GM15510 (cell line): ENCODE measurements around the gene CNTNAP2.

Experiments
- POLR2A ChIP-seq: IDR thresholded peaks from 3 replicates; pipeline ENCODE4 v1.6.1; 2011; ENCODE audit warnings: borderline replicate concordance; ENCODE audit not compliant: insufficient read length; ENCODE audit errors: extremely low read depth

The CNTNAP2 gene

GRCh38 chr7:146423446-146423845, 306.8 kb downstream of the CNTNAP2 start:
- no peak for TF ChIP-seq POLR2A

GRCh38 chr7:146424084-146424483, 307.5 kb downstream of the CNTNAP2 start:
- TF ChIP-seq POLR2A, result no peak

GRCh38 chr7:146433501-146433900, 316.9 kb downstream of the CNTNAP2 start:
- no peak for TF ChIP-seq POLR2A

DNA sequence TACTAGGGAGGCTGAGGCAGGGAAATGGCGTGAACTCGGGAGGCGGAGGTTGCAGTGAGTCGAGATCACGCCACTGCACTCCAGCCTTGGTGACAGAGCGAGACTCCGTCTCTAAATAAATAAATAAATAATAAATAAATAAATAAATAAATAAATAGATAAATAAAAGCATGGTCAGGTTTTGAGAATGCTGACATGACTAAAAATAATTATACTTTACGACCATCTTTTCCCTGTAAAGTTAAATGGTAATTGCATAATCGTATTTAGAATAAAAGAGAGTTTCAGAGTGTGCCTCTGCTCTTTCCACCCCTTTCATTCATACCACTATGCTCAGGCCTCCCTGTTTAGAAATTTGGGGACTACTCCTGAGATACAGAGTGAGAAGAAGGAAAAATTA, 326.5 kb downstream of the CNTNAP2 start:
- no peak for TF ChIP-seq POLR2A

GRCh38 chr7:146449625-146450024, 333.0 kb downstream of the CNTNAP2 start:
- no peak for TF ChIP-seq POLR2A

- no peak for TF ChIP-seq POLR2A
Measured at GRCh38 chr7:146455091-146455655, 338.6 kb downstream of the CNTNAP2 start.

GRCh38 chr7:146479040-146479439, 362.4 kb downstream of the CNTNAP2 start:
- no peak for TF ChIP-seq POLR2A

DNA sequence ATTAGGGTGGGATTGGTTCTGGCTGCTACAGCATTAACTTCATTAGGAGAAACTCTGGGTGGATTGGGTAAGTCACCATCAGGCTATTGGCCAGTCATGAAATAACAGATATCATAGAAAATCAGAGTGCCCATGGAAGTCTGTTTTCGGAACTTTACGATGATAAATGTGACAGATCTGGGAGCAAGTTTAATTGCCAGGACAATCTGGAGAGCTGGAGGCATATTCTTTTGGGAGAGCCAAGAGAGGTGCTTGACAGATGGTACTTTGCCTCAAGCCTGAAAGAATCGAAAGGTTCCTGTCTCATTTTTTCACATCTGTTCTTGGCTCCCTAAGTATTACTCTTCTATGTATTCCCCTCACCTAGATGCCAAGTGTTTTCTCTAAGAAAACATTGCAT, 369.9 kb downstream of the CNTNAP2 start:
- TF ChIP-seq POLR2A, result no peak

- TF ChIP-seq POLR2A, result no peak
Measured at GRCh38 chr7:146492017-146492416, 375.4 kb downstream of the CNTNAP2 start.

- no peak for TF ChIP-seq POLR2A
Measured at GRCh38 chr7:146494952-146495596, 378.5 kb downstream of the CNTNAP2 start.

GRCh38 chr7:146496657-146497056, 380.1 kb downstream of the CNTNAP2 start:
- TF ChIP-seq POLR2A, result no peak

- TF ChIP-seq POLR2A, result no peak
Measured at GRCh38 chr7:146499970-146500369, 383.4 kb downstream of the CNTNAP2 start.

- no peak for TF ChIP-seq POLR2A
Measured at GRCh38 chr7:146503844-146504243, 387.2 kb downstream of the CNTNAP2 start.

- no peak for TF ChIP-seq POLR2A
Measured at GRCh38 chr7:146510088-146510680, 393.6 kb downstream of the CNTNAP2 start.

DNA sequence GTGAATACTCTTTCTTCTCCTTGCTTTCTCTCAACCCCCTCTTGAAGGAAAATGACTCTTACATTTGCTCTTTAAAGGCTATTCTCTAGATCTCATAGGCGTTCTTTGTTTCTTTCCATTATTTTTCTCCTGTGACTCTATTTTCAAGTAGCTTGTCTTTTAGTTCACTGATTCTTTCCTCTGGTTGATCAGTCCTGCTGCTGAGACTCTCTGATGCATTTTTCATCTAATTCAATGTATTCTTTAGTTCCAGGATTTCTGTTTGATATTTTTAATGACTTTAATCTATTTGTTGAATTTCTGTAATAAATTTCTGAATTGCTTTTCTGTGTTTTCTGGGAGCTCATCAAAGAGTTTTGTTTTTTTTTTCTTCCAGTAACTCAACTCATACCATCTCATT, 397.7 kb downstream of the CNTNAP2 start:
- no peak for TF ChIP-seq POLR2A

DNA sequence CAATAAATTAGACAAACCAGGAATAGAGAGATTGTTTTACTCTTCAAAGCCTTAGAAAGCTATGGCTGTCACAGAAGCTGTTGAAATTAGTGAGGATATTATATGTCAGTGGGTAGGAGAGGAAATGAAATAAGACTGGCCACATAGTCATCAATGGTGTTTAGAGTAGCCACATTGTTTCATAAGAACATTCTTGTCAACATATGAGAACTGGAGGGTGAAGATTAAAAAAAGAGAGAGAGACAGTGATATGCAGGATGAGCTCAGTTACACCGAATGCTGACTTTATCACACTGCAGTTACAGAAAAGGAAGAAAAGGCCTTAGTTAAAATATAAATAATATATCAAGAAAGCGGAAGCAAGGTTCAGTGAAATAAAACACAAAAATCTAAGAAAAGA, 412.0 kb downstream of the CNTNAP2 start:
- TF ChIP-seq POLR2A, result no peak

GRCh38 chr7:146539836-146540235, 423.2 kb downstream of the CNTNAP2 start:
- no peak for TF ChIP-seq POLR2A

DNA sequence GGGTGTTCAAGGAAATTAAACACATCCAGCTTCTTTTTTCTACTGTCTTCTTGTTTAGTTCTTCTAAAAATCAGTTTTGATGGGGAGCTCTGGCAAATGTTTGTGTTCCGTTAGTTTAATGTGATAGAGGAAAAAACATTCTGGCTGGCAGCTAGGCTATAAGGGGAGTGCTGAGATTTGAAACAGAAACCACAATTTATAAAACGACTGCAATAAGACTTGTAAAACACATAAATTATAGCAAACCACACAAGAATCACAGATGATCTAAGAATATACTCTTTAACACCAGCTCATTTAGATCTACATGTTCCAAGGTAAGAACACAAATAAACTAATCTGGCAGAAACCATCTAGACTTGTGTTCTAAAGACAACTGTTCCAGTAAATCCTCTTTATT, 425.5 kb downstream of the CNTNAP2 start:
- no peak for TF ChIP-seq POLR2A
